ENCODE results near the gene NCOA3. TPM values are rescaled to one million over a fixed set of nuclear protein-coding genes. Genes with fewer than 3 reads are reported as not detected.
A peak's percentile ranks its signal among the peaks of the same experiment; 100 is the strongest.

Gene NCOA3
- total RNA-seq, 1 donor from 2014 or later, result 25.5 TPM

DNA sequence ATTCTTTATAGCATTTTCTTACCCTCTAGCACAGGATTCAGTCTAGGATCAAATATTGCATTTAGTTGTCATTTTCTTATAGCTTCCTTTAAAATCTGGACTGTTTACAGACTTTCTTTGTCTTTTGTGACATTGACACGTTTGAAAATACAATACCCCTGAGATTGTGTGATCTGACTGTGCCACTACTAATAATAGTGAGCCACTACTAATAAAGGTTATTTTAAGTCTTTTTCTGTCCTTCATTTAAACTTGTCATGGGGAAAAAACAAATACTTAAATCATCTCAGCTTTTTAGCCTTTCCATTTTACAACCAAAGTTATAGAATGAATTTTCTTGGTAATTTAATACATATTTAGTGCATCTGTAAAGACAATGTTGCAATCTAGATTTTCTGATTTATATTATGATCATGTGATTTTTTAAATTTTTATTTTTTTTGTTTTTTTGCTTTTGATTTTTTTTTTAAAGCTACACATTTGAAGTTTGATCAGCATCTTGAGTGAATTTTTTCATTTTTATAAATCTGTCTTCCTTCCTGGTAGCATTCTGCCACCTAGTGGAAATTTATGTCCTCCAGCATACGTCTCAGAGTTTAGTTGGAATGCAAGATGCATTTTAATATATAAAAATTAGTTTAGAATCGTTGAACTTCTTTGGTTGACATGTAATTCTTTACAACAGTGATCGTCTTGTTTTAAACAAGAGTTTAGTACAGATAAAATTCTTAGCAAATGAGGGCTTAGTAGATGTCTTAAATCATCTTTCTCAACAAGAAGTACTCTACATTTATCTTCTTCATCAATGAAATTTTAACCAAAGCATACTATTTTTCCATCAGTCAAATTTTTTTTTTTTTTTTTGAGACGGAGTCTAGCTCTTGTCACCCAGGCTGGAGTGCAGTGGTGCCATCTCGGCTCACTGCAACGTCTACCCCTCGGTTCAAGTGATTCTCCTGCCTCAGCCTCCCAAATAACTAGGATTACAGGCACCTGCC is 119.4 kb downstream of the NCOA3 start:
- TF ChIP-seq, protein P1, sequence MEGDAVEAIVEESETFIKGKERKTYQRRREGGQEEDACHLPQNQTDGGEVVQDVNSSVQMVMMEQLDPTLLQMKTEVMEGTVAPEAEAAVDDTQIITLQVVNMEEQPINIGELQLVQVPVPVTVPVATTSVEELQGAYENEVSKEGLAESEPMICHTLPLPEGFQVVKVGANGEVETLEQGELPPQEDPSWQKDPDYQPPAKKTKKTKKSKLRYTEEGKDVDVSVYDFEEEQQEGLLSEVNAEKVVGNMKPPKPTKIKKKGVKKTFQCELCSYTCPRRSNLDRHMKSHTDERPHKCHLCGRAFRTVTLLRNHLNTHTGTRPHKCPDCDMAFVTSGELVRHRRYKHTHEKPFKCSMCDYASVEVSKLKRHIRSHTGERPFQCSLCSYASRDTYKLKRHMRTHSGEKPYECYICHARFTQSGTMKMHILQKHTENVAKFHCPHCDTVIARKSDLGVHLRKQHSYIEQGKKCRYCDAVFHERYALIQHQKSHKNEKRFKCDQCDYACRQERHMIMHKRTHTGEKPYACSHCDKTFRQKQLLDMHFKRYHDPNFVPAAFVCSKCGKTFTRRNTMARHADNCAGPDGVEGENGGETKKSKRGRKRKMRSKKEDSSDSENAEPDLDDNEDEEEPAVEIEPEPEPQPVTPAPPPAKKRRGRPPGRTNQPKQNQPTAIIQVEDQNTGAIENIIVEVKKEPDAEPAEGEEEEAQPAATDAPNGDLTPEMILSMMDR (IDR thresholded peaks at IDR 0.05; ENCODE audit: insufficient read depth, low read length, severe bottlenecking), result peak; percentile 47
- Histone ChIP-seq H3K36me3 (ENCODE audit: control insufficient read depth, insufficient read depth, low read length) (peaks cover 1% of the 10 kb centered on the region), H3K27me3 (ENCODE audit: control insufficient read depth, insufficient read depth, low read length) (no peaks in the 10 kb centered on the region), H3K4me3 (ENCODE audit: low read depth, low read length) (no peak overlapping the region)
- FAIRE-seq, result no peak
- DNase-seq (ENCODE audit: low read depth), result peak; percentile 70

DNA sequence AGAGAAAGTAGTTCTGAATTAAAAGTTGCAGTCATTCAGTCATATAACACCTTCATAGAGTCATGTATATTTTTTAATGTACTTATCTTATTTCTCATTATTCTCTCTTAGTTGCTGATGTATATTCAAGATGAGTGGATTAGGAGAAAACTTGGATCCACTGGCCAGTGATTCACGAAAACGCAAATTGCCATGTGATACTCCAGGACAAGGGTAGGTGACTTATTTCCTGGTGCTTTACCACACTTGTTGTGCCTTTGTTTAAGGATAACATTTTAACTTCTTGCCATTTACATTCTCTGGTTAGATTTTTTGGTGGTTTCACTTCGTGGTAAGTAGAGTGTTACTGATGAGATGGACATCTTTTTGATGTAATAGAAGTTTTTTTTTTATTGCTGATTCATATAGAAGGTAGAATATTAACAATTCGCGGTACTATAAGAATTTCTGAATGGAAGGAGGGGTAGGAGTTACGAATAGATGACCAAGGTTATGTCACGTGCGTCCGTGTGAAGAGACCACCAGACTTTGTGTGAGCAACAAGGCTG is 120.5 kb downstream of the NCOA3 start:
- Histone ChIP-seq H3K36me3 (ENCODE audit: control insufficient read depth, insufficient read depth, low read length) (peaks cover 3% of the 10 kb centered on the region), H3K27me3 (ENCODE audit: control insufficient read depth, insufficient read depth, low read length) (no peaks in the 10 kb centered on the region), H3K4me3 (ENCODE audit: low read depth, low read length) (no peak overlapping the region)
- FAIRE-seq (no peak), DNase-seq (ENCODE audit: low read depth) (no peak)
- TF ChIP-seq, protein P1 (IDR thresholded peaks at IDR 0.05; ENCODE audit: insufficient read depth, low read length, severe bottlenecking), result no peak

DNA sequence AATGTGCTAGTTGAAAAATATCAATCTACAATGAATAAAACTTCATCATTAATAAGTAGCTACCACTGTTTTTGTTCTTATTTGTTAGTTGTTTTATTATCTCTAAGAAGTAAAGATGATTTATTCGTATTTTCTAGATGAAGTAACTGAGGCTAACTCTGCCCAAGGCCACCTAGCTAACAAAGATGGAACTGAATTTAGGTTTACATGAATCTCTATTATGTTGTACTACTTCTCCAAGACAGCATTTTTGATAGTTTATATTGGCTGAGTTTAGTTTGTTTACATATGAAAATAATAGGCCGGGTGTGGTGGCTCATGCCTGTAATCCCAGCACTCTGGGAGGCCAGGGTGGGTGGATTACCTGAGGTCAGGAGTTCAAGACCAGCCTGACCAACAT is 121.5 kb downstream of the NCOA3 start:
- DNase-seq (ENCODE audit: low read depth), result no peak
- peaks cover 6% of the 10 kb centered on the region for H3K36me3 ChIP-seq (ENCODE audit: control insufficient read depth, insufficient read depth, low read length)
- TF ChIP-seq, protein P1 (IDR thresholded peaks at IDR 0.05; ENCODE audit: insufficient read depth, low read length, severe bottlenecking), result no peak
- H3K27me3 ChIP-seq (ENCODE audit: control insufficient read depth, insufficient read depth, low read length), result no peaks in the 10 kb centered on the region
- H3K4me3 ChIP-seq (ENCODE audit: low read depth, low read length), result no peak overlapping the region
- no peak for FAIRE-seq

DNA sequence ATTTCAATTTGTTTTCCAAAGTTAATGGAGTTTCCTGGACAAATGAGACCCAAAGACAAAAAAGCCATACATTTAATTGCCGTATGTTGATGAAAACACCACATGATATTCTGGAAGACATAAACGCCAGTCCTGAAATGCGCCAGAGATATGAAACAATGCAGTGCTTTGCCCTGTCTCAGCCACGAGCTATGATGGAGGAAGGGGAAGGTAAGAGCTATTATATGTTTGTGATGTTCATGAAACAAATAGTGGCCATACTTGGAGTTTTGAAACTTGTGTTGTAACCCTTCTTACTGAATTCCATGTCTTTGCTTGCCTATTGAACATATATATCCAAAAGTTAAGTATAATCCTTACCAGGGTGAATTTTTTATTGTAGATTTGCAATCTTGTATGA is 125.9 kb downstream of the NCOA3 start:
- H3K27me3 ChIP-seq (ENCODE audit: control insufficient read depth, insufficient read depth, low read length), result no peaks in the 10 kb centered on the region
- no peak for DNase-seq (ENCODE audit: low read depth)
- FAIRE-seq, result no peak
- TF ChIP-seq, protein P1 (IDR thresholded peaks at IDR 0.05; ENCODE audit: insufficient read depth, low read length, severe bottlenecking), result no peak
- no peak overlapping the region for H3K4me3 ChIP-seq (ENCODE audit: low read depth, low read length)
- H3K36me3 ChIP-seq (ENCODE audit: control insufficient read depth, insufficient read depth, low read length), result peaks cover 7% of the 10 kb centered on the region

DNA sequence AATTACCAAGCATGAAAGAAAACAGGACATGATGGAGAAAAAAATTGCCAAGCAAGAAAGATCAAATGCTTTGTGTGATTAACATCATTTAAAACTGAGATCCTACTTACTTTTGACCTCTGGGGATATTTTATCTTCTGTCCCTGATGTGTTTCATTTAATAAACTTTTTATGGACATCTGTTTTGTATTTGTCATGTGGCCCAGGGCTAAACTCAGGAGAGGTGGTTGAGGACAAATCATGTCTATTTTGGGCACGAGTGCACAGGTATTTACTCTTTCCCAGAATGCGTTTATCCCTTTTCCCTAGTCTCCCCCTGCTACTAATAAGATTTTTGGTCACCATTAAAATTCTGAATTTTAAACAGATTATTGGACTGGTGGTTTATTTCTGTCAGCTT is 128.2 kb downstream of the NCOA3 start:
- no peak for DNase-seq (ENCODE audit: low read depth)
- peaks cover 6% of the 10 kb centered on the region for H3K36me3 ChIP-seq (ENCODE audit: control insufficient read depth, insufficient read depth, low read length)
- no peaks in the 10 kb centered on the region for H3K27me3 ChIP-seq (ENCODE audit: control insufficient read depth, insufficient read depth, low read length)
- no peak overlapping the region for H3K4me3 ChIP-seq (ENCODE audit: low read depth, low read length)
- TF ChIP-seq, protein P1 (IDR thresholded peaks at IDR 0.05; ENCODE audit: insufficient read depth, low read length, severe bottlenecking), result no peak
- FAIRE-seq, result no peak

All from bronchial epithelial cell (primary cell).